Activated CD8-positive, alpha-beta memory T cell treated with anti-CD3 and anti-CD28 coated beads, Interleukin-2, amount 50 U/mL, for 24 hours (primary cell): Measurements from ENCODE around the gene CCDC134.
"Not testable (repeated sequence)": the region's sequence is repeated elsewhere in the genome, so short reads cannot be mapped to it uniquely, and the experiment has no call there.

Experiments
- DNase-seq: peaks from one replicate; pipeline ENCODE4 v3.0.0-alpha.2; 2020; ENCODE audit errors: extremely low read depth

CCDC134 gene

GRCh38 chr22:41822317-41823057, 22.0 kb downstream of the CCDC134 start:
- DNase-seq: no peak

- no peak for DNase-seq
These were observed 23.3 kb downstream of the CCDC134 start for GRCh38 chr22:41823797-41824196.

GRCh38 chr22:41825376-41825775, 24.9 kb downstream of the CCDC134 start:
- DNase-seq: no peak

GRCh38 chr22:41826021-41826420, 25.5 kb downstream of the CCDC134 start:
- no peak for DNase-seq

- no peak for DNase-seq
These were observed 26.2 kb downstream of the CCDC134 start for GRCh38 chr22:41826430-41827383.

- no peak for DNase-seq
These were observed 27.2 kb downstream of the CCDC134 start for GRCh38 chr22:41827671-41828070.

GRCh38 chr22:41828516-41828915, 28.0 kb downstream of the CCDC134 start:
- no peak for DNase-seq

- DNase-seq: no peak
These were observed 29.7 kb downstream of the CCDC134 start for GRCh38 chr22:41830174-41830573.

- no peak for DNase-seq
These were observed 30.9 kb downstream of the CCDC134 start for GRCh38 chr22:41831383-41831782.

GRCh38 chr22:41831828-41832552, 31.5 kb downstream of the CCDC134 start:
- no peak for DNase-seq

GRCh38 chr22:41832553-41833368, 32.3 kb downstream of the CCDC134 start, which contains the start of gene SREBF2:
Gene SREBF2, plus strand, starts transcription at chr22:41833105. Its CDS starts 166 bp downstream, at chr22:41833271.
- DNase-seq: peak; percentile 99

GRCh38 chr22:41833369-41834004, 33.0 kb downstream of the CCDC134 start:
- no peak for DNase-seq

- DNase-seq: no peak
These were observed 33.8 kb downstream of the CCDC134 start for GRCh38 chr22:41834005-41834944.

GRCh38 chr22:41835462-41835861, 35.0 kb downstream of the CCDC134 start:
- DNase-seq: not testable (repeated sequence)

GRCh38 chr22:41836551-41836950, 36.1 kb downstream of the CCDC134 start:
- DNase-seq: no peak

- DNase-seq: no peak
These were observed 38.6 kb downstream of the CCDC134 start for GRCh38 chr22:41838842-41839618.

- no peak for DNase-seq
These were observed 39.7 kb downstream of the CCDC134 start for GRCh38 chr22:41840216-41840615.

GRCh38 chr22:41841085-41841712, 40.7 kb downstream of the CCDC134 start:
- no peak for DNase-seq
